Kidney epithelial cell (primary cell): ENCODE data around the gene PDE10A. TPM values are rescaled to one million over a fixed set of nuclear protein-coding genes. Genes with fewer than 3 reads are reported as not detected.

Experiments
- DNase-seq: peaks from one replicate; pipeline ENCODE4 v3.0.0-alpha.2; 2010; ENCODE audit warnings: low read depth
- H3K27me3 ChIP-seq: 2 replicates; pipeline ENCODE4 v1.6.0; 2011; ENCODE audit warnings: low read length; ENCODE audit not compliant: control insufficient read depth, insufficient read depth
- H3K36me3 ChIP-seq: 2 replicates; pipeline ENCODE4 v1.5.1; 2011; ENCODE audit warnings: low read length; ENCODE audit not compliant: control insufficient read depth, insufficient read depth
- H3K4me3 ChIP-seq: 2 replicates; pipeline ENCODE4 v1.5.1; 2011; ENCODE audit warnings: low read depth, mild to moderate bottlenecking, control low read depth, low read length
- CTCF ChIP-seq: IDR thresholded peaks from 2 replicates; pipeline ENCODE4 v1.5.1; 2011; ENCODE audit warnings: mild to moderate bottlenecking, moderate library complexity, low read length, control low read depth, inconsistent platforms; ENCODE audit not compliant: insufficient read depth, poor library complexity, severe bottlenecking
- total RNA-seq: library from RNA; depleted of rRNA; stranded (reverse); fragments of >200 nt; gene quantifications from 2 replicates; pipeline ENCODE4 v1.2.3, GENCODE V29; 2015

PDE10A gene
- total RNA-seq, 1 donor from 2014 or later = 13.0 TPM

- Histone ChIP-seq H3K36me3 (no peaks in the 10 kb centered on the region), H3K27me3 (no peaks in the 10 kb centered on the region), H3K4me3 (no peak overlapping the region)
- DNase-seq = no peak
- no peak for TF ChIP-seq CTCF
Observed at GRCh38 chr6:165577556-165577955, 85.5 kb downstream of the PDE10A start.

- no peak for TF ChIP-seq CTCF
- Histone ChIP-seq H3K4me3 (no peak overlapping the region), H3K27me3 (no peaks in the 10 kb centered on the region), H3K36me3 (no peaks in the 10 kb centered on the region)
- DNase-seq = no peak
Observed at GRCh38 chr6:165575158-165575549, 87.9 kb downstream of the PDE10A start.

- TF ChIP-seq CTCF = no peak
- no peak overlapping the region for H3K4me3 ChIP-seq
- no peaks in the 10 kb centered on the region for H3K27me3 ChIP-seq
- H3K36me3 ChIP-seq = no peaks in the 10 kb centered on the region
- no peak for DNase-seq
Observed at GRCh38 chr6:165574220-165575157, 88.6 kb downstream of the PDE10A start.

- Histone ChIP-seq H3K4me3 (no peak overlapping the region), H3K36me3 (no peaks in the 10 kb centered on the region), H3K27me3 (no peaks in the 10 kb centered on the region)
- no peak for TF ChIP-seq CTCF
- no peak for DNase-seq
Observed at GRCh38 chr6:165573671-165574070, 89.4 kb downstream of the PDE10A start.

- no peak for TF ChIP-seq CTCF
- Histone ChIP-seq H3K4me3 (no peak overlapping the region), H3K27me3 (no peaks in the 10 kb centered on the region), H3K36me3 (no peaks in the 10 kb centered on the region)
- DNase-seq = no peak
Observed at GRCh38 chr6:165571721-165572132, 91.3 kb downstream of the PDE10A start.

- Histone ChIP-seq H3K36me3 (no peaks in the 10 kb centered on the region), H3K27me3 (no peaks in the 10 kb centered on the region), H3K4me3 (no peak overlapping the region)
- TF ChIP-seq CTCF = no peak
- no peak for DNase-seq
Observed at GRCh38 chr6:165571068-165571682, 91.9 kb downstream of the PDE10A start.
